ENCODE measurements around the gene SH3RF2.

Gene SH3RF2

DNA sequence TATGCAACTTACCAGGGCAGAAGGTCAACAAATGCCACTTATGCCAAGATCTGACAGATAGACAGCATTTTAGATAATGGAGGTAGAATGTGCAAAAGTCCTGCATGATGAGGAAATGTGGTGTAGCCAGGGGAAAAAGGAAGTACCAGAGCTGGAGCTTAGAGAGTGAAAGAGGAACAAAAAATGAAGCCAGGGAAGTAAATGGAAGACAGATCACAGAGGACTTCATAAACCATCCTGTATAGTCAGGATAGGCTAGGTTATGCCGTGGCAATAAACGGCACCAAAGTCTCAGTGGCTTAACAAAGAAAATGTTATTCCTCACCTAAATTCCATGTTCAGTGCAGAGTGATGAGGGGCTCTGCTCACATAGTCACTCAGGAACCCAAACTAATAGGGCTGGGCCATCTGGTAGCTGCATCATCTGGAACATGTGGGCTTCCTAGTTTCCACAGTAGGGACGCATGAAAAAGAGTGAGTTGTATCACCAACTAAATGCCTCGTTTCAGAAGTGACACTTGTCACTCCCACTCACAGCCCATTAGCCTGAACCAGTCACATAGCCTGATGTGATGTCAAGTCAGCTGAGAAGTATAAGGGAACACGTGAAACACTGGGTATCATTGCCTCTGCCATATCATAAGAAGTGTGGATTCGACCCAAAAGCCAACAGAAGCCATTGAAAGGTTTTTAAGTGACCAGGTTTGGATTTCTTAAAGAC is 70.3 kb downstream of the SH3RF2 start:
- TF ChIP-seq FOXP2 (optimal IDR thresholded peaks at IDR 0.05; ENCODE audit: borderline replicate concordance, extremely low read depth, extremely low read length, insufficient read depth), result no peak
- TF ChIP-seq, protein P1, sequence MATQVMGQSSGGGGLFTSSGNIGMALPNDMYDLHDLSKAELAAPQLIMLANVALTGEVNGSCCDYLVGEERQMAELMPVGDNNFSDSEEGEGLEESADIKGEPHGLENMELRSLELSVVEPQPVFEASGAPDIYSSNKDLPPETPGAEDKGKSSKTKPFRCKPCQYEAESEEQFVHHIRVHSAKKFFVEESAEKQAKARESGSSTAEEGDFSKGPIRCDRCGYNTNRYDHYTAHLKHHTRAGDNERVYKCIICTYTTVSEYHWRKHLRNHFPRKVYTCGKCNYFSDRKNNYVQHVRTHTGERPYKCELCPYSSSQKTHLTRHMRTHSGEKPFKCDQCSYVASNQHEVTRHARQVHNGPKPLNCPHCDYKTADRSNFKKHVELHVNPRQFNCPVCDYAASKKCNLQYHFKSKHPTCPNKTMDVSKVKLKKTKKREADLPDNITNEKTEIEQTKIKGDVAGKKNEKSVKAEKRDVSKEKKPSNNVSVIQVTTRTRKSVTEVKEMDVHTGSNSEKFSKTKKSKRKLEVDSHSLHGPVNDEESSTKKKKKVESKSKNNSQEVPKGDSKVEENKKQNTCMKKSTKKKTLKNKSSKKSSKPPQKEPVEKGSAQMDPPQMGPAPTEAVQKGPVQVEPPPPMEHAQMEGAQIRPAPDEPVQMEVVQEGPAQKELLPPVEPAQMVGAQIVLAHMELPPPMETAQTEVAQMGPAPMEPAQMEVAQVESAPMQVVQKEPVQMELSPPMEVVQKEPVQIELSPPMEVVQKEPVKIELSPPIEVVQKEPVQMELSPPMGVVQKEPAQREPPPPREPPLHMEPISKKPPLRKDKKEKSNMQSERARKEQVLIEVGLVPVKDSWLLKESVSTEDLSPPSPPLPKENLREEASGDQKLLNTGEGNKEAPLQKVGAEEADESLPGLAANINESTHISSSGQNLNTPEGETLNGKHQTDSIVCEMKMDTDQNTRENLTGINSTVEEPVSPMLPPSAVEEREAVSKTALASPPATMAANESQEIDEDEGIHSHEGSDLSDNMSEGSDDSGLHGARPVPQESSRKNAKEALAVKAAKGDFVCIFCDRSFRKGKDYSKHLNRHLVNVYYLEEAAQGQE (IDR thresholded peaks at IDR 0.05; ENCODE audit: insufficient read depth in 1 of 2, low read depth in 2 of 2, low read length in 2 of 2), result no peak
- TF ChIP-seq POLR2AphosphoS5 (IDR thresholded peaks at IDR 0.05; ENCODE audit: low read depth, low read length), result no peak
- no peak for TF ChIP-seq SIN3A (IDR thresholded peaks at IDR 0.05; ENCODE audit: borderline replicate concordance, insufficient read depth, low read length)
- no peak for TF ChIP-seq TAF1 (IDR thresholded peaks at IDR 0.05; ENCODE audit: borderline replicate concordance, insufficient read depth, low read length)

- no peak for TF ChIP-seq FOXP2 (optimal IDR thresholded peaks at IDR 0.05; ENCODE audit: borderline replicate concordance, extremely low read depth, extremely low read length, insufficient read depth)
- TF ChIP-seq TAF1 (IDR thresholded peaks at IDR 0.05; ENCODE audit: borderline replicate concordance, insufficient read depth, low read length), result no peak
- no peak for TF ChIP-seq POLR2AphosphoS5 (IDR thresholded peaks at IDR 0.05; ENCODE audit: low read depth, low read length)
- TF ChIP-seq, protein P1 (IDR thresholded peaks at IDR 0.05; ENCODE audit: insufficient read depth in 1 of 2, low read depth in 2 of 2, low read length in 2 of 2), result no peak
- no peak for TF ChIP-seq SIN3A (IDR thresholded peaks at IDR 0.05; ENCODE audit: borderline replicate concordance, insufficient read depth, low read length)
Observed at GRCh38 chr5:146007270-146007669, 70.9 kb downstream of the SH3RF2 start.

DNA sequence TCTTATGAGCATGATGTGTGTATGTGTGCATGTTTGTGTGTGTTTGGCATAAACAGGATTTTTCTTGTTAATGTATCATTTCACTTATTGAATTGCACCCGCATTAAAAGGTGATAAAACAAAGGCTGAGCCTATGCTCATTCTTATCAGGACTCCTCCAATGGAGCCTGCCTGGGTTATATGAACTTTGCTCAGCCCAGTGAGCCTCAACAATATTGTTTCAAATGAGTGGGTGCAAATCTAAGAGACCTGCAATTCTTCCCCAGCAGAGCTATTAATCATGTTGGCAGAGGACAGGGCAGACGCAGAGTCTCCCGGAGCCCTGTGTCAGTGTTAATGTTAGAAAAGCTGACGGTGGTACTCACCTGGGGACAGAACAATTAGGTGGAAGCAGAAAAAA is 71.6 kb downstream of the SH3RF2 start:
- TF ChIP-seq POLR2AphosphoS5 (IDR thresholded peaks at IDR 0.05; ENCODE audit: low read depth, low read length) (no peak), SIN3A (IDR thresholded peaks at IDR 0.05; ENCODE audit: borderline replicate concordance, insufficient read depth, low read length) (no peak), TAF1 (IDR thresholded peaks at IDR 0.05; ENCODE audit: borderline replicate concordance, insufficient read depth, low read length) (no peak), FOXP2 (optimal IDR thresholded peaks at IDR 0.05; ENCODE audit: borderline replicate concordance, extremely low read depth, extremely low read length, insufficient read depth) (no peak)
- TF ChIP-seq, protein P1 (IDR thresholded peaks at IDR 0.05; ENCODE audit: insufficient read depth in 1 of 2, low read depth in 2 of 2, low read length in 2 of 2), result no peak

DNA sequence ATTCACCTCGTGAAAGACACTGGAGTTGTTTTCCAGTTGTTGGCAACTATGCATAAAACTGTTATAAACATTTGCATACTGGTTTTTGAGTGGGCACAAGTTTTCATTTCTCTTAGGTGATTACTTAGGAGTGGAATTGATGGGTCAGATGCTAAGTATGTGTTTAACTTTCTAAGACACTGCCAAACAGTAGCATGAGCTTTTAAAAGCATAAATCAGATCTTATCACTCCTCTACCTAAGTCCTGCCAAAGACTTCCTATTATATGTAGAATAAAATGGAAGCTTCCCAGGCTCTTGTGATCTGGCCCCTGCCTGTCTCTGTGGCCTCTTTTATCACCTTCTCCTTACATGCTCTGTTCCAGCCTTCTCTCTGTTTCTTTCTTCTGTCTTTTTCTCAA is 72.6 kb downstream of the SH3RF2 start:
- TF ChIP-seq, protein P1 (IDR thresholded peaks at IDR 0.05; ENCODE audit: insufficient read depth in 1 of 2, low read depth in 2 of 2, low read length in 2 of 2), result no peak
- TF ChIP-seq TAF1 (IDR thresholded peaks at IDR 0.05; ENCODE audit: borderline replicate concordance, insufficient read depth, low read length), result no peak
- TF ChIP-seq POLR2AphosphoS5 (IDR thresholded peaks at IDR 0.05; ENCODE audit: low read depth, low read length), result no peak
- TF ChIP-seq SIN3A (IDR thresholded peaks at IDR 0.05; ENCODE audit: borderline replicate concordance, insufficient read depth, low read length), result no peak
- no peak for TF ChIP-seq FOXP2 (optimal IDR thresholded peaks at IDR 0.05; ENCODE audit: borderline replicate concordance, extremely low read depth, extremely low read length, insufficient read depth)
